Epidermal melanocyte (primary cell): Measurements from ENCODE around the gene MAB21L1.

ENCODE experiments used
- DNase-seq: peaks from one replicate; pipeline ENCODE4 v3.0.0; 2011; ENCODE audit warnings: low spot score; ENCODE audit not compliant: insufficient read length

MAB21L1 gene

DNA sequence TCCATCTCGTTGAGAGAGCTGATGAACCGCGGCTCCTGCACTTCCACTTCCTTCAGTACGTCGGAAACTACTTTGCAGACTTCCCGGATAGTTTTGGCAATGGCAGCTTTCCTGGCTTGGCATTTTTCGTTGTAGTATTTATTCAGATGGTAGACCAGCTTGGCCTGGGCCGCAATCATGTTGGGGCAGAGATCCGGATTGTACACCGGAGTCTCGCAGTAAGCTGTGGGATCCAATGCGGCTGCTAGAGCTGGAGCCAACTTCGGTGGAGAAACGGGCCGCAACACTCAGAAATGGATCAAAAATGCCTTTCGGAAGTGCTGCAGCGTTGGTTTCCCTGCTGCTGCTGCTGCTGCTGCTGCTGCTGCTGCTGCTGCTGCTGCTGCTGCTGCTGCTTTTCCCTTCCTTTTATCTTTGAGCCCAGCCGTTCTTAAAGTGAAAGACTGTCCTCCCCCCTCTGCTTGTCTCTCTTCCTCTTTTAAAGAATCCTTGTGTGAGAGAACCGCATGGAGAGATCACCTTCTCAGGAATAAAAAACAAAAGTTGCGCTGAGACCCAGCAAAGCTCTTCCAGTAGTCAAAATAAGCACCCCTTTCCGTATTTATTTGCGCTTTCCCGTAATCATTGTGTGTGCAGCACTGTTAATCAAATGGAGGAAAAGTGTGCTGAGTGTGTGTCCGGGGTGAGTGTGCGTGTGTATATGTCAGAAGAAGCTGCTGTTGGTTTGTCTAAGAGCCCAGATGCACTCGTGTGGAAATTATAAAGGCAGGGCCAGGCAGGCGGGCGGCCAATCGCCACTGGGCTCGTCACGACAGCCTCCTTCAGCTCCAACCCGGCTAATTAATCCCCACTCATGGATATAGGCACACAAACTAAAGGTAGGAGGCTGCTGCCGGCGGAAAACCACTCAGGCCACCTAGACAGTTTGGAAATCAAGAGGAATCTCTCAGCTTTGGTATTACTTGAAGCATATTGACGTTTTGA, at the start of gene MAB21L1:
Gene MAB21L1, minus strand, starts transcription at position 730 of the 984 bp plus-strand sequence. Its CDS starts 551 bp downstream, at position 179.
- peak; percentile 42 for DNase-seq

DNA sequence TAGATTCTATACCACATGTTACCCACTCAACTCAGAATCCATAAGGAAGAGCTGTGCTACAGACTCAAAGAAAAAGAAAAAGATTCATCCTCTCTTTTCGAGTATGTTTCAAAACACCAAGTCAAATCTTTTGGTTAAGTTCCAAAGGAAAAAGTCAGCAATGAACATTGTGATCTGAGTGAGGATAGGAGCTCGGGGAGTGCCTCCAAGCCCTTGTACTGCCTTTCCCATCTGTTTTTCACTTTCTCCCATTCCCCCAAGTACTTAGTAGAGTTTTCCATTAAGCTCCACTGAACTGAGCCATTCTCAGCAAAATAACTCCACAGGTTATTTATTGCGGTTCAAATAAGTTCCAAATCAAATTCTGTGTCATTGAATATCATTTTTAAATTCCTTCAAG, 47.7 kb upstream of the MAB21L1 start:
- no peak for DNase-seq

DNA sequence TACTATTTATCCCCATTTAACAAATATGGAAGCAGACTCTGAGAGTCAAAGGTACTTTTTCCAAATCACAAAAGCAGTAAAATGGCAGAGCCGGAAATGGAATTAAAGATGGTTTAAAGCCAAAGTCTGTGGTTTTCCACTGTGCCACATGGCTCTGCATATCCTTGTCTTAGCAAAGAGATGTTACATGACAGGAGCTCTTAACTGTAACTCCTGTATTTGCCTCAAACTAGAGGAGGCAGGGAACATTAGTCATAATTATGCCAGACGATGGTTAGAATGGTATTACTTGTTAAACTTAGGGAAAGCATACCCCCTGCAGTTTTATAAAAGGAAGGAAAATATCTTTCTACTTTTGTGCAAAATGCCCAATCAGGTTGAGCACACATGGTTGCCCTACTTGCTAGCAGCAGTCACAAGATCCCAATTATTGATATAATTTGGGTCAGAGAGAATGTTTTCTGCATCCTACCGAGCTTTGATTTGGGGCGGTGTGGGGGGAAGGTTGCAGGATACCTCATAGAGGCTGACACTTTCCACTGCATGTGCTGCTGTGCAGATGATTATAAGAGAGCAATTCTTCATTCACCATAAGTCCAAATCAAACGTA, 42.0 kb upstream of the MAB21L1 start:
- DNase-seq = no peak

DNA sequence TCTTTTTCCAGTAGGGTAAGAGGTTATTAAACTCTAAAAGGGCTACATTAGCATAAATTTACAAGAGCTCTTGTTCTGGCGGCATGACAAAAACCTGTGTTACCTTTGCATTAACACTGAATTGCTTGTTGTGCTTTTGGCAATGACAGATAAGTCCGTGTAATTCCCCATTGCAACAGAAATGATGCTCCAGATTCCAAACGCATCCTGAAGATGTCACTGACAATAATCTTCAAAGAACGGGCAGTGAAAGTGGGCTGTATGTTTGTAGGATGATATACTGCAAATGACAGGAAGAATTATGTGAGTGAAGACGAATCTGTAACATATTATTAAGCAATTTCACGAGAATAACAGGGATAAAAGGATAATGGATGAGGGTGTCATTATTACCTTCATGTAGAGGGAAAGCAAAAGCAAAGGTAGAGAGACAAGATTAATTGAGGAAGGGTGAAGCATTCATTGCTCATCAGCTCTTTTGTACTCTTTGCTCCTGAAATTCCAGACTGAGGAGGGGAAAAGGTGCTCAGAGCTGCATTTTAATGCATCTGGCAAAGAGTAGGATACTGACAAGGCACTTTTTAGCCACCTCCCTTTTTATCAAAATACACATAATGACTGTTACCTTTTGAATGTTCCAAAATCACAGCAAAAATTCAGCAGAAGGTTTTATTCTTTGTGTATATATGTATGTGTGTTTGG, 38.5 kb upstream of the MAB21L1 start:
- no peak for DNase-seq

DNA sequence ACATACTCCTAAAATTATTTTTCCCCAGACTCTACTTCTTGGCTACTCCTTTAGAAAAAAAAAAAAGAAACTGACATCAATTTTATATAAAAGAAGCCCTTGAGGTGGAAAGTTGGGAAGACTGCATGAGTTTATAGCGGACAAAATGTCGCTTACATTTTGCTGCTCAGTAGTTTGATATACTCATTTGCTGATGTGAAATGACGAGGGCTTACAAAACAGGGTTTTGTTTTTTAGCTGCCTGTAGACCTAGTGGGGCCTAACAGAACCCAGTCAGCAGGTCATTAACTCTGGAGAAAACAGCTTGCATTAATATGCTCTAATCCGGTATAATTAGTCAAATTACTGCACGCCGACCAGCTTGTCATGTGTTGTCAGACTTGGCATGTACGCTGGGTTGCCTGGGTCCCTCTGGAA, 37.6 kb upstream of the MAB21L1 start:
- no peak for DNase-seq

DNA sequence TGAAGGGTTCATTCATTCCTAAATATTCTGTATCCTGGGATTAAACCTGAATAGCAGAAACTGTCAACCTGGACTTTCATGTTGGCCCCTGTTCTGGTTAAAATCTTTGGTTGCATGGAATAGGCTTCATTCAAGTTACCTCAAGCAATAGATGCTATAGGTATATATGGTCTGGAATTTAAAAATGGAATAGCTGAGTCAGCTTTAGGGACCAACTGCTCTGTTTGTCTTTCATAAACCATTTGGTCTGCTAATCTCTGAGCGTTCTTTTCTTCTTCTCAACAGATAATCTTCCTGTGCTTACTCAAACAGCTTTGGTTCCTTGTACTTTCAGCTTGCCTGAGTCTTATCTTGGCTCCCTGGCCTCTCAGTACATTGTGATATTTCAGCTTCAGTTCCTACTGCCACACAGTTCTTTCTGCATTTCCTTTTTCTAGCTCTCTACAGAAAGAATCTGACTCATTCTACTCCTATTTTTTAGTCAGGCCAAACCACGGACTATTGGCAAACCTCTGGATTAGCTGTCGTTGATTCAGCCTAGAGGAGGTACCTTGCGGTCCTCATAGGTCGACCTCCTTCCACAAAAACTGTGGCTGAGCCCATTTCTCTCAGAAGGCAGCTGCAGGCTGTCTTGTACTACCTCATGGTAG, 35.9 kb upstream of the MAB21L1 start:
- DNase-seq = peak; percentile 21

DNA sequence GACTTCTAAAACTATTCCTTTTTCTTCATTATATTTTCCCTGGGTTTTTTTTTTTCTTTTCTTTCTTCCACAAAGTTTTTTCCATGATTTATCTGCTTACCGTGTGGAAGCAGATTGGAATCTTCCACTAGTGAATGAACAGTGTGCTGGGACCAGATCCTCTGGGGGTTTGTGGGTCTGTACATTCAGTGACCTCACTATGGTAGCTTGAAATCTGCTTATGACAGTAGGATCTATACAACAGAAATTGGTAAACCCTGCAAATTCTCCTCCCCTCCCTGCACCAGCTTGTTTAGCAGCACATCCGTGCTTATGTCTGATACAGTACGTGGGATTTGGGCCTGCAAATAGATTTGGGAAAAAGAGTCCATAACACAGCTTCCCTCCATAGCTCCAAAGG, 26.0 kb upstream of the MAB21L1 start:
- no peak for DNase-seq

DNA sequence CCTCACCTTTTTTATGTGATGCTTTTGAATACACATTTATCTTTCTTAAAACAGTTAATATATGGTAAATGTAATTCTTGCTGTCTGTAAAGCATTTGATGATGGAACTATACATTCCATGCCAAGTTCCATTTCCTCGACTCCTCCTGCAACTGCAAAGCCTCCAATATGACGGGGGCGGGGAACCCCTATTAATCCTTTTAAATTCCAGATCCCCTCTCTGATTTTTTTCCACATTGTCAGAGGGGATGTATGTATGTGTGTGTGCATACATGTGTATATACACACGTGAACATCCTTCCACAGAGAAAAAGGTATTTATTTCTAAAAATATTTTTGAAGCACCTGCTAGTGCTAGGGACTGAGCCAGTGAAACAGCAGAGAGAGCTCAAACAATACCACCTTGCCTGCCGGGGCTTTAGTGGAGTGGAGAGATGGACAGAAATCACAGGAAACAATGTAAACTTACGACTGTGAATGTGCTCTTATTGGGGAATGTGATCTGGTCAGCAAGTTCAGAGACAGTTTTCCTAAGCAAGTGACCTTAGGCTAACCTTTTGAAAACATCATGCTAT, 25.3 kb upstream of the MAB21L1 start:
- DNase-seq = no peak

DNA sequence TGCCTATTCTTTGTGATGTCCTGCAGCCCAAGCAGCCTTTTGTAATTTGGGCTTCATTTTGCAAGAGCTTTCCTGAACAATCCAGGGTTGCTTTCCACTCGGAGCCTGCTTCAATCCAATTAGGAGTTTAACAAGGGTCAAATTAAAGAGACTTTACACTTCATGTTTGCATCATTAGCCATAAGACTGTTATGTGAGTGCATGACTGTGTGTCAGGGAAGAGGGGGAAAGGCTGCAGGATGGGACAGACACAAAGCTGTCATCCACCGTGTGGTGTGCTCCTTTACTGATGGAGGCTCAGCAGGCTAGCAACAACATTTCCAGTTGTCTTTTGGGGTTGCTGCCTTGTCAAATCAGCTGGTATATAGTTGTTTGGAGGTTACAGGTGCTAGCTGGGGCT, 23.7 kb upstream of the MAB21L1 start:
- DNase-seq = no peak

DNA sequence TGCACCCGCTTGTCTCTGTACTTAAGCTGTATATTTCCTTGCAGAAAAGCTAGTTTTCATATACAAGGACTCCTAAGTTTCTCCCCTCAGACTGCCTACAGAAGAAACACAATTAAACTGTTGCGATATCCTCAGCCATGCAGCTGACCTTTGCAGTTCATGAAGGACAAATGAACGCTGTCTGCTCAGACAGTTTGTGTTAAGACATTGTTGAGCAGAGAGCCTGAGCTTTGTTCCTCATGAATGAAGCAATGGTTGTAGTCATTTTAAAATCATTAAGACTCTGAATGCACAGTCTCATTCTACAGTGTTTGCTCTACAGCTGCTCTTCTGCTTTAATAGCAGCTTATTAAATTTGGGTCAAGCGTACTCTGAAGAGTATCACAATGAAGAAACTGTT, 23.2 kb upstream of the MAB21L1 start:
- DNase-seq = no peak

DNA sequence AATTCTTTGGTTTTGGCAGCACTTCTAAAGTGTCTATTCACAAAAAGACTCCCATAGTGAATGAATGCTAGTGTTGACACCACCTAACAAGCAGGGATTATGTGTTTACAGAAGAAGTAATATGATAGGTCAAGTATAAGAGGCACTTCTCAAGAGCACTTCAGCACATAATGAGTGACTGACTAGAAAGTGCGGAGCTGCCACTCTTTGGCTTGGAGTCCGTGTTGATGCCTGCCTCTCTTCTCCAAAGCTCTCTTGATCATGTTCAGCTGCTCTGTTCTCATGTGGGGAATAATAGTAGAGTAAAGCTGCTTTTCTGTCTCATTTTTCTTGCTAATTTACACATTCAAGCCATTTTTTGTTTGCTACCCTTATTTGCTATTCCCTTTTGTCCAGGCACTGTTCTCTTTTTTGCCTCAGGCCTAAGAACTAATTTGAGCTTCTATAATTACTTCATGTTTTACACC, 22.7 kb upstream of the MAB21L1 start:
- no peak for DNase-seq

DNA sequence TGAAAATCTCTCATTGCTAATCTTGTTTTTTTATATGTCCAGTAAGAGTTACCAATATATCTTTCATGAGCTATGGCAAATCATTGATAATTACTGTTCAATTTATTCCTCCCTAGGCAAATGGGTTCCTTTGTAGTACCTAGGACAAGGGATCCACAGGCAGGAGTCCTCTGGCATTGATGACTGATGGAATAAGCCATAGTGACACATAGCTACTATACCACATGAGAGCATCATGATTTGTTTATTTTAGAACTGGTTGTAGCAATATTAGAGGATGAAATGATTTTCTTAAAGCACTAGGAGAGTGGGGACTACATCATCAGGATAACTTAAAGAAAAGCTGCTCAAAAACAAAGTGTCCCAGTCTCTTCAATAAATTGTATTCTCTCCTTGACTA, 21.7 kb upstream of the MAB21L1 start:
- DNase-seq = no peak

DNA sequence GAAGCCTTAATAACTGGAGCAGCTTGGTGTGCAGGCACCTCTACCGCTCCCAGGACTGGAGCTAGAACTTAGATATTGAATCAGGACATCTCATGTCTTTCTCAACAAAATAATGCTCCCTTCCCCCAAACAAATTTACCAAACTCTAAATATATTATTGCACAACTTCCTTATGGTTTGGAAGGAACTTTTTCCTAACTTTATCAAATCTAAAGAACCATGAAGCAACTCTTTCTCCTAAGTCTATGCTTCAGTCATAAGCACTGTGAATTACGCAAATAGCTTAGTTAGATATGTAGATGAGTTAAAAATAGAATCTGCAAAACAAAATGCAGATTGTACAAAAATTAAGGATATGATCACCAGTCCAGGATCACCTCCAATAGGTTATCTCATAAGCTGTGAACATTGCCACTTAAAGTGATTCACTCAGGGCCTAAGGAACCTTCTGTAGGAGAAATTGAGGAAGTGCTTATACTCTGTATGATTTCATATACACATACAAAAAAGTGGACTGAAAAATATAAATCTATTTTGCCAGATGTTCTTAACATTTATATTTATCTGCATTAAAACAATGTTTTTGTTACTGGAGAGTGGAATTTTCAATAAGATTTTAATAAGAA, 20.4 kb upstream of the MAB21L1 start:
- no peak for DNase-seq

DNA sequence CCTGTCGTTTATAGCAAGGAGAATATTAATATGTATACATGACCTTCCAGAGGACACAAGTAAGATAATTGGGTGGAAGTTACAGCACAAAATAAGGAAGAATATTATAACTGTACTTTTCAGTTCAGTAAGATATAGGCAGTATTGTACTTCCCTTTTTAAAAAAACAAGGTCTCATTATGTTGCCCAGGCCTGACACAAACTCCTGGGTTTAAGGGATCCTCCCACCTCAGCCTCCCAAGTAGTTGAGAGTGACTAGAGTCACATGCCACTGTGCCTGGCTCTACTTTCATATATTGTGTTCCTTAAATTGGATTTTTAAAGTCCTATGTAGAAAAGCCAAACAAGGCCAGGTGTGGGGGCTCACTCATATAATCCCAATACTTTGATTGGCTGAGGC, 19.5 kb upstream of the MAB21L1 start:
- no peak for DNase-seq

DNA sequence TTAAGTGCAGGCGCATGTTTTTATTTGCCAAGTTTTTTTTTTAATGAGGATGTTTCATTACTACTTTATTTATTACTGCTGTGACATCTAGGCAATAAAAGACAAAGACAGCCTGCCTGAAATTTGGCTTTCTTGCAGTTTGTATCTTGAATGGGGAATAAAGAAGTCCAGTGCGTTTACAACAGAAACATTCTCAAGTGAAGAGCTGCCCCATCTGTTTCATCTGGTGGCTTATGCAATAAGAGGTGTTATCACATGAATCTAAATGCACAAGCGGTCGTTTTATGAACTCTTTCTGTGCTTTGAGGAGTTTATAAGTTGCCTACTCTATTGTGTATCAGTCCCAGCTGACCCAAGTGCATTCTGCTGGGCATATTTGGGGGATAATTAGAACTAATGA, 12.6 kb upstream of the MAB21L1 start:
- DNase-seq = no peak

DNA sequence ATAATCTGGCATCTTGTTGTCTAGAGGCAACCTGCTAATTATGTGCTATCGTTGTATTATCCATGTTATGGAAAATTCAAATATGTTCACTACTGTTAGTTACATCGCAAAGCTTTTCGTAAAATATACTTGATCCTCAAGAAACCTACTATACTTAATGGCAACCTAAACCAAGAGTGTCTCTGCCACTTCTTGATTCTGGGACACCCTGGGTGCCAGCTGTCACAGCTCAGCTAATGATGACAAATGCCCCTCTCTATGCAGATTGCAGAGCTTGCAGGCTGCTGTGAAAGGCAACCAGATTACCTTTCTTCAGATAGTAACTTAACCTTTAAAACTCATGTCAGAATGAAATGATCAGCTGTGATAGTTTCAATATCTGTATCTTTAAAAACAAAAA, 8.9 kb upstream of the MAB21L1 start:
- no peak for DNase-seq

DNA sequence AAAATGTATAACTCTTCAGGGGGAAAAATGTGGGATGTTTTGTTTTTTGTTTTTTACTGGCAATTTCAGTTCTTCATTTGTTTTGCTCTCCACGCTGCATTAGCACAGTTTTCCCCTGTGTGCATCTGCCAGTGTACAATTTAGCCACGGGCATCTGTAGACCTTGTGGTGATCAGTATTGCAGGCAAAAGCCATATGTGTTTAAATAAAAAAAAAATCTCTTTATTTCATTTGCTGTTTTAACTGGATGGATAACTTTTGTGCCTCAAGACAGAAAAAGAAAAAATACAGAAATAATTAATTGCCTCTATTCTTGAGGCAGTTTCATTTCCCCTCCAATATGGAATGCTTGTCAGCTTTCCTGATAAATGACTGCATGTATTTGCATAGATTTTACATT, 7.9 kb upstream of the MAB21L1 start:
- no peak for DNase-seq

DNA sequence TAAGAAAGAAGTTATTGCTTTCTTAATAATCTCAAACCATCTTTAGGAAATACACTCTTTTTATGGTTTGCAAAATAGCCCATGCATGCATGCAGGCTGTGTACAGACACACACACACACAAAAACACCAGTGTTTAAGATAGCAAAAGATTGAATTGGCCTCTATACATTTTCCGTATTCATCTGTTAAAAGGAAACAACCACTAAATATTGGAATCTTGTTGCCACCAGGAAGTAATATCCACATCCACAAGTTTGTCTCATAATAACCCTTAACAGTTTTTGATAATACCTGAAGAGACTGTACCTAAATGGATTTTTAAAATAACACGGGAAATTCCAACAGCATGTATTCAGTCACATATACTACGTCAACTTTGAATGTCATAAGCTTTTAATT, 7.3 kb upstream of the MAB21L1 start:
- no peak for DNase-seq

DNA sequence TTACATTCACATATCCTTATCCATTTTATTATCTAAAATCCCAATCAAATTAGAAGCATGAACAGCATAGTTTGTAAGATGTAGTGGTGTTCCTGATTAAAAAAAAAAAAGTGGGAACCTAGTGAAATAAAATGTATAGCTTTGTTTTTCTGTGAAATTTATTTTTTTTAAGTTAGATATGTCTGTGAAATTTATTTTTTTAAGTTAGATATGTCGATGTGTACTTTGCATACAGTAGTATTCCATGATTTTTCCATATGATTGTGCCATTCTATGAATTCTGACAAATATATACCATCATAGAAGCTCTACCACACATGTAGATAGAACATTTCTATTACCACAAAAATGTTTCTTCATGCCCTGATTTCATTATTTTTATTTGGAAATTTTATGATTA, 6.0 kb upstream of the MAB21L1 start:
- DNase-seq = no peak

DNA sequence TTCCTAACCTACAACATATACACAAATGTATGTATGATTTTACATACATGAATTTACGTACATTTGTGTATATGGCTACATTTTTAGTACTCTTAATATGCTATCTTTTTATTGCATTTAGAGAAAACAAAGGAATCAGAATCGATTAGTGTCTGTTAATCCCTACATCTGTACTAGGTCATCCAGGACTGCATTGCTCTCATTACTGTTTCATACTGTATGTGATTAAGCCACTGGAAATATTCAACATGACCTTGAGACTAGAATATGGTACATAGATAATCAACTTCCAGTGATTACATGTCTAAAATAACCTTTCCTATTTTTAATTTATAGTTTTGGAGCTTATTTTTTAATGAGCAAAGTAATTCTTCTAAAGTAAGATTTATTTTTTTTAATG, 5.3 kb upstream of the MAB21L1 start:
- DNase-seq = no peak

DNA sequence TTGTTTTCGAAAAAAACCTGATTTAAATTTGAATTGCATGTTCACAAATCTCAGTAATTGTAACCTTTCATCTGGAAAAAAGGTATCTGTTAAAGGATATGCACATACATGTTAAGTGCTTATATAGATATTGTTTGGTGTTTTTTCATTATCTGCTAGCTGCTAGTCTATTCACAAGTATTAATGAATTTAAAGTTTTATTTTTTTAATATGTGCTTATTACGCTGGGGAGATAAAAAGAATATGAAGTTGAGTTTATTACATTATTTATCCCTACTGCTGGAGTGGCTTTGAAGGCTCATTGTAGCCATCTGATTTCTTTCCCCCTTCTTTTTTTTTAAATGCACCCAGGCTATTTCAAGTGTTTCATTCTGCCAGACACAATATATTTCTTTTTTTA, 3.9 kb upstream of the MAB21L1 start:
- no peak for DNase-seq
